Spleen (tissue), 11 donors: ENCODE measurements around the gene KCNQ5. TPM values are rescaled to one million over a fixed set of nuclear protein-coding genes. Genes with fewer than 3 reads are reported as not detected.
A peak's percentile ranks its signal among the peaks of the same experiment; 100 is the strongest.
"Not testable (repeated sequence)": the region's sequence is repeated elsewhere in the genome, so short reads cannot be mapped to it uniquely, and the experiment has no call there.

Source experiments
- DNase-seq: peaks from one replicate; pipeline ENCODE4 v3.0.0-alpha.2; 2020
- H3K27ac ChIP-seq, 8 donors: fragments of 200-600 bp; sonication (generic) in 7 of 8; 1 replicate in 4 of 8; 2 replicates in 4 of 8; pipeline versions ENCODE4 v1.5.0 to v1.8.0; 2016 to 2021; ENCODE audit warnings: inconsistent platforms in 4 of 8, mild to moderate bottlenecking in 4 of 8, moderate library complexity in 1 of 8
- H3K27me3 ChIP-seq, 7 donors: fragments of 200-600 bp; sonication (generic) in 6 of 7; replicated peaks in 1 of 7; 1 replicate in 4 of 7; 2 replicates in 3 of 7; pipeline versions ENCODE4 v1.5.0 to v1.8.0; 2016 to 2021; ENCODE audit warnings: inconsistent platforms in 3 of 7, mild to moderate bottlenecking in 1 of 7
- H3K36me3 ChIP-seq, 6 donors: fragments of 200-600 bp; sonication (generic) in 5 of 6; 1 replicate in 4 of 6; 2 replicates in 2 of 6; pipeline versions ENCODE4 v1.5.0 to v1.8.0; 2016 to 2021; ENCODE audit warnings: inconsistent platforms in 2 of 6
- H3K4me1 ChIP-seq, 6 donors: fragments of 200-600 bp; sonication (generic) in 5 of 6; 1 replicate in 3 of 6; 2 replicates in 3 of 6; pipeline versions ENCODE4 v1.5.0 to v1.8.0; 2016 to 2021; ENCODE audit warnings: inconsistent platforms in 3 of 6
- H3K4me3 ChIP-seq, 8 donors: fragments of 200-600 bp; sonication (generic) in 7 of 8; 1 replicate in 4 of 8; 2 replicates in 4 of 8; pipeline versions ENCODE4 v1.5.0 to v1.8.0; 2016 to 2021; ENCODE audit warnings: inconsistent platforms in 4 of 8, mild to moderate bottlenecking in 4 of 8, moderate library complexity in 2 of 8
- H3K9me3 ChIP-seq, 8 donors: fragments of 200-600 bp; sonication (generic) in 7 of 8; 1 replicate in 4 of 8; 2 replicates in 4 of 8; pipeline versions ENCODE4 v1.5.0 to v1.8.0; 2016 to 2021; ENCODE audit warnings: inconsistent platforms in 4 of 8
- POLR2A ChIP-seq, 3 donors: fragments of 450-650 bp; IDR thresholded peaks; one replicate each; pipeline ENCODE4 v1.5.1; 2017; ENCODE audit warnings: antibody characterized with exemption in 3 of 3, mild to moderate bottlenecking in 1 of 3
- POLR2AphosphoS5 ChIP-seq, 3 donors: sonication (generic); formaldehyde crosslinking; IDR thresholded peaks; one replicate each; pipeline ENCODE4 v1.5.1; 2017; ENCODE audit warnings: antibody characterized with exemption in 3 of 3
- whole genome bisulfite sequencing, 5 donors: extraction: QIAGEN DNeasy Blood & Tissue Kit in 3 of 5; methylation state at CpG; one replicate each; pipeline versions ENCODE4 v1.1.5 to v1.1.7; 2013 to 2018; 5-methylcytosine and 5-hydroxymethylcytosine counted together
- intact Hi-C: fragments of 100-400 bp; cut with DNase I; formaldehyde crosslinking; loops from one replicate; pipeline ENCODE4 v1.15.0; 2023; ENCODE audit warnings: low total_unique reads
- polyA plus RNA-seq, 3 donors: library from polyadenylated mRNA; stranded (reverse); fragments of 200-250 nt; gene quantifications; one replicate each; pipeline ENCODE4 v1.2.1, GENCODE V29; 2013
- total RNA-seq, 7 donors: library from RNA; depleted of rRNA in 3 of 7; stranded (reverse); fragments of >200 nt in 3 of 7; fragmentation: NEBNext Ultra II Directional in 4 of 7; extraction: Animal tissue kit (Norgen Biotek cat#: 25700) in 4 of 7; gene quantifications; one replicate each; pipeline versions ENCODE4 v1.1.0 to v1.2.1, GENCODE V29; 2016 to 2021
- TF ChIP-seq, protein P1 (sequence below), 11 experiments: fragments of 200-600 bp in 7 of 11; fragments of 450-650 bp in 4 of 11; sonication (generic) in 4 of 11; IDR thresholded peaks in 8 of 11; conservative IDR thresholded peaks in 3 of 11; 1 replicate in 7 of 11; 2 replicates in 4 of 11; pipeline versions ENCODE4 v1.4.0 to v1.8.0; 2016 to 2021; ENCODE audit warnings: antibody characterized with exemption in 11 of 11, inconsistent platforms in 4 of 11, mild to moderate bottlenecking in 1 of 11
- donor health status: healthy with polysubstance abuse.
- donor health status: DM: no; HTN: no; CAD: no; lungs with moderate emphysema.
- donor health status: DM: no; HTN: no; CAD: no.
- donor health status: Bipolar disorder and iron deficiency.
- donor health status: healthy.
- donor health status: DM: no; HTN: no; CAD: no.
- donor health status: DM: yes; HTN: yes; CAD: no.

The KCNQ5 gene
- total and polyA plus RNA-seq, 10 donors, result 1.3 to 8.7 (median 4.4) TPM

DNA sequence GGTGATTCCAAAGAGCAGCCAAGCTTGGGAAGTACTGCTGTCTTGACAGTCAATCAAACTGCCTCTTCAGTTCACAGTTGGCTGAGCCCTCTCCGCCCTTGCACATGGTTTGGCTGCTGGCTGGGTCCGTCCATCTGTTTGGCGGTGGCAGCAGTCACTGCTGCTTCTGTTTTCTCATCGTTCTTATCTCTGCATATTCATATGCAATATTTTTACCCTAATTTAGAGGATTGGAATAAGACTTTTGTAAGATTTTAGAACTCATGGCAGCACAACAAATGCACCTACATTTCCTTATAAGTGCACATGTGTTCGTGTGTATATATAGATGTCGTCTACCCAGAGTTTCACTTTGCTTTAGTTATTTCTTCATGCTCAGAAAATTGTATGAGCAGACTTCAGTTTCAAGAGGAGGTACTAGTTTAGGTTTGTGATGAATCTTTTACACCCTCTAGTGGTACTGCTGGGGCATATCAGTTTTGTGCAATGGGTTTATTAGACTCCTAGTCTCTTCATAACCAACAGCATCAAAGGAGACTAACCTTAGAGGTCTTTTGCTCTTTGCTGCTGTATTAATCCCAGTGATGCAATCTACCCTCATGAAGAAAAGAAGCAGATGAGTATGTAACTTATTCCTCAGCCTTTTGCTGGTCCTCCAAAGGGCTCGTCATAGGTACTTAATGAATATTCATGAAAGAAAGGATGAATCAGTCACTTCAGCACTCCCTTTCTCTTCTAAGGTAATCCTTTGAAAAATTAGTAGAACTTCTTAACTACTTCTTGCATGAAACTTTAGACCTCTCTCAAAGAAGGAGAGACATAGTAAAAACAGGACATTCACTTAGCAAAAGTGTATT is 559.1 kb downstream of the KCNQ5 start:
- H3K27me3 ChIP-seq, result no peaks in the 10 kb centered on the region
- TF ChIP-seq POLR2AphosphoS5 (IDR thresholded peaks at IDR 0.05) (no peak), POLR2A (IDR thresholded peaks at IDR 0.05) (no peak)
- TF ChIP-seq, protein P1, sequence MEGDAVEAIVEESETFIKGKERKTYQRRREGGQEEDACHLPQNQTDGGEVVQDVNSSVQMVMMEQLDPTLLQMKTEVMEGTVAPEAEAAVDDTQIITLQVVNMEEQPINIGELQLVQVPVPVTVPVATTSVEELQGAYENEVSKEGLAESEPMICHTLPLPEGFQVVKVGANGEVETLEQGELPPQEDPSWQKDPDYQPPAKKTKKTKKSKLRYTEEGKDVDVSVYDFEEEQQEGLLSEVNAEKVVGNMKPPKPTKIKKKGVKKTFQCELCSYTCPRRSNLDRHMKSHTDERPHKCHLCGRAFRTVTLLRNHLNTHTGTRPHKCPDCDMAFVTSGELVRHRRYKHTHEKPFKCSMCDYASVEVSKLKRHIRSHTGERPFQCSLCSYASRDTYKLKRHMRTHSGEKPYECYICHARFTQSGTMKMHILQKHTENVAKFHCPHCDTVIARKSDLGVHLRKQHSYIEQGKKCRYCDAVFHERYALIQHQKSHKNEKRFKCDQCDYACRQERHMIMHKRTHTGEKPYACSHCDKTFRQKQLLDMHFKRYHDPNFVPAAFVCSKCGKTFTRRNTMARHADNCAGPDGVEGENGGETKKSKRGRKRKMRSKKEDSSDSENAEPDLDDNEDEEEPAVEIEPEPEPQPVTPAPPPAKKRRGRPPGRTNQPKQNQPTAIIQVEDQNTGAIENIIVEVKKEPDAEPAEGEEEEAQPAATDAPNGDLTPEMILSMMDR (IDR thresholded peaks at IDR 0.05 in 8 of 11, conservative IDR thresholded peaks at IDR 0.05 in 3 of 11), result peak; percentile 54 to 81 (median 77)
- no peaks in the 10 kb centered on the region for H3K9me3 ChIP-seq
- peak overlapping the region in 5 of 8 donors; percentile 8 to 55 (median 10) for H3K4me3 ChIP-seq
- DNase-seq, result no peak
- peaks cover 0 to 25% (median 5%) of the 10 kb centered on the region in 6 donors for H3K4me1 ChIP-seq
- WGBS, 5 donors, result 23 to 30% (median 29%) methylated on average over 7 of the region's 7 CpGs
- intact Hi-C loops, result loop anchor here (10.0 kb wide), 1 partner anchor 766 kb away; no protein-coding TSS in a partner anchor
- H3K36me3 ChIP-seq, result no peaks in the 10 kb centered on the region
- H3K27ac ChIP-seq, result peak overlapping the region in 1 of 8 donors; percentile 9

DNA sequence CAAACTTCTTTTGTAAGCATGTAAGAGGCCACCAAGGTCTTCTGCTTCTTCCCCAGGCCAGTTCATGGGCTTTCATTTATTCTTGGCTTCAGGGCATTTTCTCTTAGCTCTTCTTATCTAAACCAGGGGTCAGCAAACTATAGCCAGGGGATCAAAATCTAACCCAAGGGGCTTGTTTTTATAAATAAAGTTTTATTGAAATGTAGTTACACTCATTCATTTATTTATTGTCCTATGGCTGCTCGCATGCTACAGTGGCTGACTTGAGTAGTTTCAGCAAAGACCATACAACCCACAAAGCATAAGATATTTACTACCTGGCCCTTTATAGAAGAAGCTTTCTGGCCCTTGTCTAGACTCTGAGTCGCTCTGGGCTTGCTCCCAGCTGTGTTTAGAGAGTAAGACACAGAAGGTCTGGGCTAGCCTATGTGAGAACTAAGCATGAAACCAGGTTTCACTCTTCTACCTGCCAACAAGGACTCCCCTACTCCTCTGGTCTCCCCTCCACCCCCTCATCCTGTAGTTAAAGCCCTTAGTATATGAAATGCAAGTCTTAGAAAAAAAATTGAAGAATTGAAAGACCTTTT is 560.2 kb downstream of the KCNQ5 start:
- no peak for TF ChIP-seq POLR2A (IDR thresholded peaks at IDR 0.05)
- TF ChIP-seq, protein P1 (IDR thresholded peaks at IDR 0.05 in 8 of 11, conservative IDR thresholded peaks at IDR 0.05 in 3 of 11), result peak in 1 of 11 experiments; percentile 12
- H3K9me3 ChIP-seq, result no peaks in the 10 kb centered on the region
- no peak overlapping the region for H3K27ac ChIP-seq
- intact Hi-C loops, result loop anchor here (10.0 kb wide), 1 partner anchor 767 kb away; no protein-coding TSS in a partner anchor
- H3K27me3 ChIP-seq, result no peaks in the 10 kb centered on the region
- peaks cover 0 to 16% (median 3%) of the 10 kb centered on the region in 6 donors for H3K4me1 ChIP-seq
- 84 to 90% (median 86%) methylated on average over 2 of the region's 2 CpGs for WGBS, 5 donors
- no peak overlapping the region for H3K4me3 ChIP-seq
- DNase-seq, result no peak
- H3K36me3 ChIP-seq, result no peaks in the 10 kb centered on the region

DNA sequence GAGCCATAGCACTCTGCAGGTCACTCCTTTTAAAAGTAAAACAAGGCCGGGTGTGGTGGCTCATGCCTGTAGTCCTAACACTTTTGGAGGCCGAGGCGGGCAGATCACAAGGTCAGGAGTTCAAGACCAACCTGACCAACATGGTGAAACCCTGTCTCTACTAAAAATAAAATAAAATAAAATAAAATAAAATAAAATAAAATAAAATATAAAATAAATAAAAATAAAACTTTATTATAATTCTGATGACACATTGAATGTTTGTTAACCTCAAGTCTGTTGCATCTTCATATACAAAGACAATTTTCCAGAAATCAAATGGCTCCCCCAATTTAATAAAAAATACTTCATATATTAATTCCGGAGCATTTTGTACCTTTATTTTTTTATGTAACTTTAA is 571.4 kb downstream of the KCNQ5 start:
- 88 to 99% (median 97%) methylated on average over 4 of the region's 4 CpGs for WGBS, 5 donors
- H3K27ac ChIP-seq, intact Hi-C loops, H3K27me3 ChIP-seq, H3K4me1 ChIP-seq, DNase-seq, H3K4me3 ChIP-seq, H3K9me3 ChIP-seq: not testable (repeated sequence)
- peaks cover 0 to 12% (median 0%) of the 10 kb centered on the region in 6 donors for H3K36me3 ChIP-seq

DNA sequence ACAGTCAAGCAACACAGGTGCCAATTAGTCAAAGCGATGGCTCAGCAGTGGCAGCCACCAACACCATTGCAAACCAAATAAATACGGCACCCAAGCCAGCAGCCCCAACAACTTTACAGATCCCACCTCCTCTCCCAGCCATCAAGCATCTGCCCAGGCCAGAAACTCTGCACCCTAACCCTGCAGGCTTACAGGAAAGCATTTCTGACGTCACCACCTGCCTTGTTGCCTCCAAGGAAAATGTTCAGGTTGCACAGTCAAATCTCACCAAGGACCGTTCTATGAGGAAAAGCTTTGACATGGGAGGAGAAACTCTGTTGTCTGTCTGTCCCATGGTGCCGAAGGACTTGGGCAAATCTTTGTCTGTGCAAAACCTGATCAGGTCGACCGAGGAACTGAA is 572.9 kb downstream of the KCNQ5 start:
- H3K9me3 ChIP-seq, result no peaks in the 10 kb centered on the region
- TF ChIP-seq POLR2A (IDR thresholded peaks at IDR 0.05), result no peak
- TF ChIP-seq, protein P1 (IDR thresholded peaks at IDR 0.05 in 8 of 11, conservative IDR thresholded peaks at IDR 0.05 in 3 of 11), result no peak
- no peak for TF ChIP-seq POLR2AphosphoS5 (IDR thresholded peaks at IDR 0.05)
- WGBS, 5 donors, result 80 to 95% (median 88%) methylated on average over 7 of the region's 7 CpGs
- intact Hi-C loops, result no loop called here
- H3K27me3 ChIP-seq, result no peaks in the 10 kb centered on the region
- no peak overlapping the region for H3K4me3 ChIP-seq
- peak overlapping the region in 4 of 8 donors; percentile 45 to 73 (median 60) for H3K27ac ChIP-seq
- DNase-seq, result no peak
- H3K36me3 ChIP-seq, result peaks cover 0 to 12% (median 0%) of the 10 kb centered on the region in 6 donors
- H3K4me1 ChIP-seq, result no peaks in the 10 kb centered on the region
